A549 (cell line): ENCODE measurements around the gene HSD17B1. TPM values are rescaled to one million over a fixed set of nuclear protein-coding genes. Genes with fewer than 3 reads are reported as not detected.

Experiments used
- ATAC-seq, 2 experiments: fragments of 200-7000 bp in 1 of 2; fragments of >200 bp in 1 of 2; cut with Nextera tagmentation in 1 of 2; cut with Tn5 transposase in 1 of 2; 3 replicates each; pipeline versions ENCODE4 v1.8.0 to v1.9.1; 2018 to 2020; ENCODE audit warnings: mild to moderate bottlenecking in 1 of 2, moderate library complexity in 1 of 2
- CTCF ChIA-PET: fragments of 300-600 bp; sonication (Branson Sonifier 250); formaldehyde crosslinking; extraction: SDS; loops from one replicate; lab custom pipeline; 2021; ENCODE audit warnings: antibody characterized with exemption, inconsistent platforms; lab: Yijun Ruan, JAX
- POLR2A ChIA-PET: fragments of 350-600 bp; formaldehyde crosslinking; extraction: SDS; loops from one replicate; lab custom pipeline; 2021; ENCODE audit warnings: antibody characterized with exemption, inconsistent platforms; lab: Yijun Ruan, JAX
- DNase-seq, 2 experiments: peaks; one replicate each; pipeline versions ENCODE4 v3.0.0 to v3.0.0-alpha.2; 2011 to 2016; ENCODE audit warnings: low read depth in 1 of 2, low spot score in 1 of 2
- FAIRE-seq: peaks from 2 replicates; lab custom pipeline; 2011; peaks lifted over from hg19 to GRCh38; lab: Jason Lieb, UNC
- H3K27ac ChIP-seq, 2 experiments: fragments of >200 bp; sonication (Bioruptor Twin); formaldehyde crosslinking; 3 replicates each; pipeline ENCODE4 v1.5.1; 2016 to 2017
- H3K4me1 ChIP-seq: fragments of >200 bp; sonication (Bioruptor Twin); formaldehyde crosslinking; 3 replicates; pipeline ENCODE4 v1.6.1; 2016
- H3K4me2 ChIP-seq: fragments of >200 bp; sonication (Bioruptor Twin); formaldehyde crosslinking; 3 replicates; pipeline ENCODE4 v1.6.1; 2016
- H3K4me3 ChIP-seq: fragments of >200 bp; sonication (Bioruptor Twin); formaldehyde crosslinking; 3 replicates; pipeline ENCODE4 v1.5.1; 2016
- H3K9me3 ChIP-seq: fragments of >200 bp; sonication (Bioruptor Twin); formaldehyde crosslinking; 3 replicates; pipeline ENCODE4 v1.6.1; 2016
- CBX8 ChIP-seq: fragments of 200-600 bp; sonication (generic); IDR thresholded peaks from 2 replicates; pipeline ENCODE4 v1.6.1; 2016
- CHD2 ChIP-seq: fragments of 150-350 bp; IDR thresholded peaks from 2 replicates; pipeline ENCODE4 v1.6.1; 2014; ENCODE audit warnings: low read length; ENCODE audit not compliant: partially characterized antibody
- CHD4 ChIP-seq: fragments of 200-600 bp; sonication (generic); IDR thresholded peaks from 2 replicates; pipeline ENCODE4 v1.6.1; 2016; ENCODE audit warnings: antibody characterized with exemption, mild to moderate bottlenecking, borderline replicate concordance
- EHMT2 ChIP-seq: fragments of 200-600 bp; sonication (generic); IDR thresholded peaks from 2 replicates; pipeline ENCODE4 v1.6.1; 2016; ENCODE audit warnings: antibody characterized with exemption, low read depth, mild to moderate bottlenecking, moderate library complexity
- ESRRA ChIP-seq: fragments of 150-350 bp; IDR thresholded peaks from 2 replicates; pipeline ENCODE4 v1.6.1; 2014; ENCODE audit warnings: mild to moderate bottlenecking, low read length, borderline replicate concordance
- FOSL2 ChIP-seq, 2 experiments: fragments of 450-650 bp in 1 of 2; fragments of >200 bp in 1 of 2; sonication (Bioruptor Twin) in 1 of 2; formaldehyde crosslinking; IDR thresholded peaks; 2 replicates each; pipeline versions ENCODE4 v1.5.0 to v1.6.1; 2016 to 2020; ENCODE audit warnings: mild to moderate bottlenecking in 1 of 2, moderate library complexity in 1 of 2
- FOXS1 ChIP-seq: fragments of 250-450 bp; sonication (Bioruptor Pico); IDR thresholded peaks from 2 replicates; pipeline ENCODE4 v1.5.0; 2020; ENCODE audit warnings: mild to moderate bottlenecking, moderate library complexity
- HOXA7 ChIP-seq: fragments of 250-450 bp; sonication (Bioruptor Pico); IDR thresholded peaks from 2 replicates; pipeline ENCODE4 v1.5.0; 2020; ENCODE audit warnings: mild to moderate bottlenecking, moderate library complexity
- HOXB13 ChIP-seq: fragments of 250-450 bp; sonication (Bioruptor Pico); IDR thresholded peaks from 2 replicates; pipeline ENCODE4 v1.5.0; 2020; ENCODE audit warnings: low read depth, mild to moderate bottlenecking, moderate library complexity
- HOXB5 ChIP-seq: fragments of 250-450 bp; sonication (Bioruptor Pico); IDR thresholded peaks from 2 replicates; pipeline ENCODE4 v1.5.0; 2020; ENCODE audit warnings: mild to moderate bottlenecking, moderate library complexity
- JUN ChIP-seq, 2 experiments: fragments of >200 bp; sonication (Bioruptor Twin); formaldehyde crosslinking; IDR thresholded peaks; 2 replicates in 1 of 2; 3 replicates in 1 of 2; pipeline ENCODE4 v1.6.1; 2016 to 2017
- JUNB ChIP-seq: fragments of >200 bp; sonication (Bioruptor Twin); formaldehyde crosslinking; IDR thresholded peaks from 2 replicates; pipeline ENCODE4 v1.6.1; 2016
- KDM1A ChIP-seq: fragments of 200-600 bp; sonication (generic); IDR thresholded peaks from 2 replicates; pipeline ENCODE4 v1.6.1; 2016; ENCODE audit warnings: low read depth, mild to moderate bottlenecking
- MYC ChIP-seq: IDR thresholded peaks from 2 replicates; pipeline ENCODE4 v1.6.1; 2012; ENCODE audit warnings: mild to moderate bottlenecking, inconsistent platforms, low read length, improper control_type of control experiment, borderline replicate concordance
- NFE2L2 ChIP-seq: fragments of 150-350 bp; conservative IDR thresholded peaks from 2 replicates; pipeline ENCODE4 v1.6.1; 2014; ENCODE audit warnings: low read length
- NPAS2 ChIP-seq: fragments of 250-450 bp; sonication (Bioruptor Pico); IDR thresholded peaks from 2 replicates; pipeline ENCODE4 v1.8.0; 2022; ENCODE audit warnings: mild to moderate bottlenecking, moderate library complexity, borderline replicate concordance
- PHF8 ChIP-seq: fragments of 200-600 bp; sonication (generic); IDR thresholded peaks from 2 replicates; pipeline ENCODE4 v1.6.1; 2016; ENCODE audit warnings: low read depth, mild to moderate bottlenecking, antibody characterized with exemption, moderate library complexity, borderline replicate concordance
- POLR2A ChIP-seq: IDR thresholded peaks from 2 replicates; pipeline ENCODE4 v1.6.1; 2012; ENCODE audit warnings: mild to moderate bottlenecking, low read length
- POLR2AphosphoS2 ChIP-seq: conservative IDR thresholded peaks from 2 replicates; pipeline ENCODE4 v1.6.1; 2012; ENCODE audit warnings: low read length, improper control_type of control experiment, inconsistent platforms
- RAD21 ChIP-seq, 2 experiments: fragments of >200 bp in 1 of 2; sonication (Bioruptor Twin) in 1 of 2; formaldehyde crosslinking in 1 of 2; IDR thresholded peaks in 1 of 2; conservative IDR thresholded peaks in 1 of 2; 2 replicates in 1 of 2; 3 replicates in 1 of 2; pipeline ENCODE4 v1.6.1; 2012 to 2018; ENCODE audit warnings: inconsistent platforms in 1 of 2
- RARB ChIP-seq: fragments of 250-450 bp; sonication (Bioruptor Pico); IDR thresholded peaks from 2 replicates; pipeline ENCODE4 v1.8.0; 2021; ENCODE audit warnings: mild to moderate bottlenecking, moderate library complexity
- RNF2 ChIP-seq: fragments of 200-600 bp; sonication (generic); IDR thresholded peaks from 2 replicates; pipeline ENCODE4 v1.6.1; 2016; ENCODE audit warnings: low read depth, mild to moderate bottlenecking, antibody characterized with exemption, moderate library complexity, borderline replicate concordance
- SMC3 ChIP-seq: fragments of >200 bp; sonication (Bioruptor Twin); formaldehyde crosslinking; IDR thresholded peaks from 3 replicates; pipeline ENCODE4 v1.6.1; 2018; ENCODE audit warnings: inconsistent platforms
- TP53 ChIP-seq: fragments of 250-450 bp; sonication (Bioruptor Pico); IDR thresholded peaks from 2 replicates; pipeline ENCODE4 v1.5.0; 2021; ENCODE audit warnings: mild to moderate bottlenecking, moderate library complexity
- WGBS: methylation state at CpG from one replicate; pipeline ENCODE4 v1.1.6; 2017; ENCODE audit errors: missing lambda C conversion rate; 5-methylcytosine and 5-hydroxymethylcytosine counted together
- polyA plus RNA-seq, 4 experiments: library from polyadenylated mRNA; depleted of rRNA in 3 of 4; stranded (reverse); fragments of >200 nt; fragmentation: RNase III in 1 of 4; extraction: RNeasy Plus Mini Kit Qiagen cat#74134 plus additional on column Dnase treatment in 1 of 4; gene quantifications; 2 replicates in 3 of 4; 3 replicates in 1 of 4; pipeline ENCODE4 v1.2.3, GENCODE V29; 2011 to 2017
- TF ChIP-seq, protein P1 (sequence below): IDR thresholded peaks from 2 replicates; pipeline ENCODE4 v1.6.1; 2012
- TF ChIP-seq, protein P2 (sequence below): fragments of >200 bp; sonication (Bioruptor Twin); formaldehyde crosslinking; IDR thresholded peaks from 3 replicates; pipeline ENCODE4 v1.6.1; 2016

Gene HSD17B1
- polyA plus RNA-seq, 2 of the 4 experiments (the other 2 are of a cell fraction): 0.49 to 1.5 TPM

DNA sequence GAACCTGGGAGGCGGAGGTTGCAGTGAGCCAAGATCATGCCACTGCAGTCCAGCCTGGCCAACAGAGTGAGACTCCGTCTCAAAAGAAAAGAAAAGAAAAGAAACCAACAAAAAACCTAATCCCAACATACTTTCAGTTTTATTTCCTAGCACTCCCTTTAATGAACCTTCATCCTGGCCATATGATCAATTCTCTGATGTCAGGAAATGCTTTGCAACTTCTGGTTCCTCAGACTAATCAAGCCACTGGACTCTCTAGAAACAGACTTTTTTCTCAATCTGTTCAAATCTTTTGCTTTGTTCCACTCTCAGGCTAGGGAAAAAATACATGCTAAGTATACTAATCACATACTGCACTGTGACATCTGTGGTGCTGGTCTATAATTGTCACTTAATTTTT, 38.2 kb downstream of the HSD17B1 start:
- ChIA-PET POLR2A (no interaction called here), CTCF (interaction anchor here (0.8 to 10.8 kb wide), 6 partner anchors 8 to 338 kb away, joined by 3 to 120 read pairs (median 4); partner anchors contain the start of gene PSMC3IP)
- Histone ChIP-seq H3K4me2 (no peak overlapping the region), H3K27ac (no peak overlapping the region)
- no peak for ATAC-seq
- no peak for DNase-seq
- no peak for FAIRE-seq
- WGBS: 98% methylated on average over 2 of the region's 2 CpGs
- no peak for TF ChIP-seq HOXA7 (CRISPR knock-in tag)
- TF ChIP-seq HOXB5 (CRISPR knock-in tag): no peak
- no peak for TF ChIP-seq NFE2L2
- no peak for TF ChIP-seq FOXS1 (CRISPR knock-in tag)
- no peak for TF ChIP-seq CBX8
- no peak for TF ChIP-seq SMC3
- TF ChIP-seq, protein P1, sequence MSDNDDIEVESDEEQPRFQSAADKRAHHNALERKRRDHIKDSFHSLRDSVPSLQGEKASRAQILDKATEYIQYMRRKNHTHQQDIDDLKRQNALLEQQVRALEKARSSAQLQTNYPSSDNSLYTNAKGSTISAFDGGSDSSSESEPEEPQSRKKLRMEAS: no peak
- TF ChIP-seq KDM1A: no peak
- TF ChIP-seq PHF8: no peak
- no peak for TF ChIP-seq CHD2
- TF ChIP-seq RAD21 (conservative IDR thresholded peaks at IDR 0.05 in 1 of 2, IDR thresholded peaks at IDR 0.05 in 1 of 2): no peak
- TF ChIP-seq POLR2AphosphoS2: no peak
- TF ChIP-seq JUNB: no peak
- TF ChIP-seq, protein P2, sequence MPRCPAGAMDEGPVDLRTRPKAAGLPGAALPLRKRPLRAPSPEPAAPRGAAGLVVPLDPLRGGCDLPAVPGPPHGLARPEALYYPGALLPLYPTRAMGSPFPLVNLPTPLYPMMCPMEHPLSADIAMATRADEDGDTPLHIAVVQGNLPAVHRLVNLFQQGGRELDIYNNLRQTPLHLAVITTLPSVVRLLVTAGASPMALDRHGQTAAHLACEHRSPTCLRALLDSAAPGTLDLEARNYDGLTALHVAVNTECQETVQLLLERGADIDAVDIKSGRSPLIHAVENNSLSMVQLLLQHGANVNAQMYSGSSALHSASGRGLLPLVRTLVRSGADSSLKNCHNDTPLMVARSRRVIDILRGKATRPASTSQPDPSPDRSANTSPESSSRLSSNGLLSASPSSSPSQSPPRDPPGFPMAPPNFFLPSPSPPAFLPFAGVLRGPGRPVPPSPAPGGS: no peak
- TF ChIP-seq ESRRA: no peak
- TF ChIP-seq, all 56 proteins: peak for 0
- no peaks in the 10 kb centered on the region for H3K9me3 ChIP-seq
- H3K4me3 ChIP-seq: no peak overlapping the region
- H3K4me1 ChIP-seq: no peaks in the 10 kb centered on the region

DNA sequence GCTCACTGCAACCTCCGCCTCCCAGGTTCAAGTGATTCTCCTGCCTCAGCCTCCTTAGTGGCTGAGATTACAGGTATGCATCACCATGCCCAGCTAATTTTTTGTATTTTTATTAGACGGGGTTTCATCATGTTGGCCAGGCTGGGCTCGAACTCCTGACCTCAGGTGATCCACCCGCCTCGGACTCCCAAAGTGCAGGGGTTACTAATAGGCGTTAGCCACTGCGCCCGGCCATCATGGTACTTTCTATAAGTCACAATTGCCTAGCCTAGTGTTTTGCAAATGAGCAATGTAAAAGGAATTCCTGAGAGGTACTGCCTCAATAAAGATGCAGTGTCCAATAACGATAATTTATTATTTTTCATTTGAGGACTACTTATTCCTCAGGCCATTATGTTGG, 38.7 kb downstream of the HSD17B1 start:
- CTCF ChIA-PET: interaction anchor here (1.1 to 10.8 kb wide), 7 partner anchors 8 to 172 kb away, joined by 3 to 120 read pairs (median 5); partner anchors contain the start of gene PSMC3IP
- Histone ChIP-seq H3K27ac (no peak overlapping the region), H3K9me3 (no peaks in the 10 kb centered on the region), H3K4me1 (no peaks in the 10 kb centered on the region), H3K4me3 (no peak overlapping the region), H3K4me2 (no peak overlapping the region)
- DNase-seq: no peak
- ATAC-seq: no peak
- FAIRE-seq: no peak
- no peak for TF ChIP-seq MYC
- TF ChIP-seq CHD4: no peak
- TF ChIP-seq RNF2: no peak
- TF ChIP-seq RARB (CRISPR knock-in tag): no peak
- no peak for TF ChIP-seq CBX8
- TF ChIP-seq ESRRA: no peak
- no peak for TF ChIP-seq POLR2A
- no peak for TF ChIP-seq NPAS2
- no peak for TF ChIP-seq NFE2L2
- TF ChIP-seq FOSL2 (IDR thresholded peaks at IDR 0.05): no peak
- no peak for TF ChIP-seq FOSL2 (CRISPR knock-in tag; IDR thresholded peaks at IDR 0.05)
- no peak for TF ChIP-seq FOXS1 (CRISPR knock-in tag)
- no peak for TF ChIP-seq CHD2
- TF ChIP-seq EHMT2: no peak
- POLR2A ChIA-PET: no interaction called here
- WGBS: 94% methylated on average over 9 of the region's 9 CpGs

DNA sequence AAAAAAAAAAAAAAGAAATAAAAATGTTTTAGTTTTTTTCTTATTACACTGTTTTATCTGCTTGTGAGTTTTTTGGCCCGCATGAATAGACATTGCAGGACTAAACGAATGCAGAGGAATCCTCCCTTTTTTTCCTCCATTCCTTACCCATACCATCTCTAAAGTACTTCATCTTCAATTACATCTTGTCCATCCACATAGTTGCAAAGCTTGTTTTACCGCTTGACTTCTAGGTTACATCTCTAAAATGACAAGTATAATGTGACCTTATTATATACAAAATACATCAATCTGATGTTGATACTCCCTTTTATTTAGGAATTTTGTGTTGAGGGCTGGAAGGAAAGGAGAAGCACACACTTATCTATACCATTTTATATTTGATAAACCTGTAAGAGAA, 43.7 kb downstream of the HSD17B1 start:
- H3K4me1 ChIP-seq: no peaks in the 10 kb centered on the region
- POLR2A ChIA-PET: interaction anchor here (0.7 kb wide), 1 partner anchor 28 kb away, joined by 10 read pairs; no protein-coding TSS in a partner anchor
- H3K4me2 ChIP-seq: no peak overlapping the region
- no peak for ATAC-seq
- 92% methylated on average over 3 of the region's 3 CpGs for WGBS
- no peak overlapping the region for H3K27ac ChIP-seq
- TF ChIP-seq TP53 (no peak), POLR2A (no peak), RAD21 (conservative IDR thresholded peaks at IDR 0.05 in 1 of 2, IDR thresholded peaks at IDR 0.05 in 1 of 2) (no peak), HOXB13 (CRISPR knock-in tag) (no peak), HOXA7 (CRISPR knock-in tag) (no peak), FOXS1 (CRISPR knock-in tag) (no peak), JUN (IDR thresholded peaks at IDR 0.05) (no peak)
- H3K4me3 ChIP-seq: no peak overlapping the region
- CTCF ChIA-PET: interaction anchor here (0.6 to 1.9 kb wide), 6 partner anchors 9 to 83 kb away, joined by 3 to 15 read pairs (median 4); partner anchors contain the start of gene PSMC3IP
- DNase-seq: no peak
- no peaks in the 10 kb centered on the region for H3K9me3 ChIP-seq
- FAIRE-seq: no peak
